Measurements from ENCODE around the gene GIT2.

DNA sequence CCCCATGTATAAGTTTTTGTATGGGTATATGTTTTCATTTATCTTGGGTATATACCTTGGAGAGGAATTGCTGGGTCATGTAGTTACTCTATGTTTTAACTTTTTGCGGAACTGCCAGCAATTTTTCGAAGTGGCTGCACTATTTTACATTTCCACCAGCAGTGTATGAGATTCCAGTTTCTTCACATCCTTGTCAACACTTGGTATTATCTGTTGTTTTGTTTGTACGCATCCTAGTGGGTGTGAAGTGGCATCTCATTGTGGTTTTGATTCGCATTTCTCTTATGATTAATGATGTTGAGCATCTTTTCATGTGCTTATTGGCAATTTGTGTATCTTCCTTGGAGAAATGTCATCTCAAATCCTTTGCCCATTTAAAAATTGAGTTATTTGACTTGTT, 9.9 kb upstream of the GIT2 start:
- TF ChIP-seq, protein P1, sequence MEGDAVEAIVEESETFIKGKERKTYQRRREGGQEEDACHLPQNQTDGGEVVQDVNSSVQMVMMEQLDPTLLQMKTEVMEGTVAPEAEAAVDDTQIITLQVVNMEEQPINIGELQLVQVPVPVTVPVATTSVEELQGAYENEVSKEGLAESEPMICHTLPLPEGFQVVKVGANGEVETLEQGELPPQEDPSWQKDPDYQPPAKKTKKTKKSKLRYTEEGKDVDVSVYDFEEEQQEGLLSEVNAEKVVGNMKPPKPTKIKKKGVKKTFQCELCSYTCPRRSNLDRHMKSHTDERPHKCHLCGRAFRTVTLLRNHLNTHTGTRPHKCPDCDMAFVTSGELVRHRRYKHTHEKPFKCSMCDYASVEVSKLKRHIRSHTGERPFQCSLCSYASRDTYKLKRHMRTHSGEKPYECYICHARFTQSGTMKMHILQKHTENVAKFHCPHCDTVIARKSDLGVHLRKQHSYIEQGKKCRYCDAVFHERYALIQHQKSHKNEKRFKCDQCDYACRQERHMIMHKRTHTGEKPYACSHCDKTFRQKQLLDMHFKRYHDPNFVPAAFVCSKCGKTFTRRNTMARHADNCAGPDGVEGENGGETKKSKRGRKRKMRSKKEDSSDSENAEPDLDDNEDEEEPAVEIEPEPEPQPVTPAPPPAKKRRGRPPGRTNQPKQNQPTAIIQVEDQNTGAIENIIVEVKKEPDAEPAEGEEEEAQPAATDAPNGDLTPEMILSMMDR (IDR thresholded peaks at IDR 0.05): no peak
- TF ChIP-seq POLR2A (IDR thresholded peaks at IDR 0.05) (no peak), EP300 (IDR thresholded peaks at IDR 0.05) (no peak)
